H9 (cell line): ENCODE data around the gene KLF18. TPM values are rescaled to one million over a fixed set of nuclear protein-coding genes. Genes with fewer than 3 reads are reported as not detected.

Experiments used
- DNase-seq: peaks from one replicate; pipeline ENCODE4 v3.0.0-alpha.2; 2017
- H2AFZ ChIP-seq: one replicate; pipeline ENCODE4 v1.6.1; 2013; ENCODE audit warnings: mild to moderate bottlenecking, low read length, control low read depth, moderate library complexity
- H2AK5ac ChIP-seq: 2 replicates; pipeline ENCODE4 v1.6.1; 2013; ENCODE audit warnings: low read length, control low read depth, mixed read lengths; ENCODE audit not compliant: insufficient read length
- H2BK120ac ChIP-seq: one replicate; pipeline ENCODE4 v1.6.1; 2013; ENCODE audit warnings: low read depth, mild to moderate bottlenecking, low read length, control low read depth, inconsistent platforms; ENCODE audit not compliant: poor library complexity, severe bottlenecking
- H2BK12ac ChIP-seq: 2 replicates; pipeline ENCODE4 v1.6.1; 2013; ENCODE audit warnings: low read length, control low read depth, mixed read lengths, low read depth; ENCODE audit not compliant: insufficient read length
- H2BK15ac ChIP-seq: 2 replicates; pipeline ENCODE4 v1.6.1; 2013; ENCODE audit warnings: low read depth, low read length, control low read depth
- H2BK20ac ChIP-seq: one replicate; pipeline ENCODE4 v1.6.1; 2013; ENCODE audit warnings: low read depth, mild to moderate bottlenecking, low read length, control low read depth, inconsistent platforms; ENCODE audit not compliant: poor library complexity, severe bottlenecking
- H2BK5ac ChIP-seq: 2 replicates; pipeline ENCODE4 v1.6.1; 2013; ENCODE audit warnings: low read length, control low read depth, mixed read lengths; ENCODE audit not compliant: insufficient read length
- H3K14ac ChIP-seq: 2 replicates; pipeline ENCODE4 v1.6.1; 2013; ENCODE audit warnings: low read length, control low read depth; ENCODE audit not compliant: insufficient read depth
- H3K18ac ChIP-seq: 2 replicates; pipeline ENCODE4 v1.6.1; 2013; ENCODE audit warnings: low read depth, mild to moderate bottlenecking, mixed read lengths, low read length, control low read depth; ENCODE audit not compliant: insufficient read length
- H3K23ac ChIP-seq: 2 replicates; pipeline ENCODE4 v1.6.1; 2013; ENCODE audit warnings: low read length, control low read depth, mixed read lengths, low read depth; ENCODE audit not compliant: insufficient read length
- H3K23me2 ChIP-seq: 2 replicates; pipeline ENCODE4 v1.6.1; 2013; ENCODE audit warnings: low read depth, mild to moderate bottlenecking, mixed read lengths, low read length, control low read depth; ENCODE audit not compliant: insufficient read length, poor library complexity, severe bottlenecking
- H3K27ac ChIP-seq: 2 replicates; pipeline ENCODE4 v1.5.1; 2013; ENCODE audit warnings: low read length, control low read depth, mixed read lengths, low read depth; ENCODE audit not compliant: insufficient read length
- H3K27me3 ChIP-seq: 2 replicates; pipeline ENCODE4 v1.6.1; 2013; ENCODE audit warnings: low read length, control low read depth, inconsistent platforms; ENCODE audit not compliant: insufficient read depth
- H3K4ac ChIP-seq: 2 replicates; pipeline ENCODE4 v1.6.1; 2013; ENCODE audit warnings: low read depth, mild to moderate bottlenecking, control low read depth, inconsistent platforms, low read length, moderate library complexity
- H3K4me1 ChIP-seq: 2 replicates; pipeline ENCODE4 v1.6.1; 2013; ENCODE audit warnings: low read length, control low read depth, inconsistent platforms; ENCODE audit not compliant: insufficient read depth
- H3K4me2 ChIP-seq: 2 replicates; pipeline ENCODE4 v1.6.1; 2013; ENCODE audit warnings: low read length, control low read depth, mixed read lengths; ENCODE audit not compliant: insufficient read length, insufficient read depth
- H3K56ac ChIP-seq: 2 replicates; pipeline ENCODE4 v1.6.1; 2013; ENCODE audit warnings: low read depth, mild to moderate bottlenecking, mixed read lengths, low read length, control low read depth; ENCODE audit not compliant: insufficient read length
- H3K79me1 ChIP-seq: 2 replicates; pipeline ENCODE4 v1.6.1; 2013; ENCODE audit warnings: low read depth, mild to moderate bottlenecking, moderate library complexity, low read length, control low read depth, inconsistent platforms; ENCODE audit not compliant: insufficient read depth, poor library complexity, severe bottlenecking
- H3K79me2 ChIP-seq: 2 replicates; pipeline ENCODE4 v1.6.1; 2013; ENCODE audit warnings: low read length, control low read depth, inconsistent platforms; ENCODE audit not compliant: insufficient read depth
- H3K9ac ChIP-seq: 2 replicates; pipeline ENCODE4 v1.6.1; 2013; ENCODE audit warnings: low read length, control low read depth, mixed read lengths; ENCODE audit not compliant: insufficient read length; ENCODE audit errors: extremely low read depth
- H3K9me3 ChIP-seq: one replicate; pipeline ENCODE4 v1.6.1; 2013; ENCODE audit warnings: low read depth, low read length, inconsistent platforms; ENCODE audit not compliant: control insufficient read depth
- H3T11ph ChIP-seq: one replicate; pipeline ENCODE4 v1.6.1; 2013; ENCODE audit warnings: mild to moderate bottlenecking, low read length, control low read depth, inconsistent platforms
- H4K20me1 ChIP-seq: one replicate; pipeline ENCODE4 v1.6.1; 2013; ENCODE audit not compliant: control insufficient read depth, insufficient read length, insufficient read depth
- H4K5ac ChIP-seq: 2 replicates; pipeline ENCODE4 v1.6.1; 2013; ENCODE audit warnings: low read depth, mild to moderate bottlenecking, mixed read lengths, low read length, control low read depth; ENCODE audit not compliant: insufficient read length
- H4K8ac ChIP-seq: replicated peaks from 2 replicates; pipeline ENCODE4 v1.6.1; 2013; ENCODE audit warnings: low read length, control low read depth, mixed read lengths, low read depth; ENCODE audit not compliant: insufficient read length
- H4K91ac ChIP-seq: 2 replicates; pipeline ENCODE4 v1.6.1; 2013; ENCODE audit warnings: low read depth, mild to moderate bottlenecking, moderate library complexity, mixed read lengths, low read length, control low read depth; ENCODE audit not compliant: insufficient read length
- H3K27ac Mint-ChIP-seq, 3 experiments: 2 replicates in 2 of 3; 3 replicates in 1 of 3; pipeline ENCODE4 v1.8.0; 2020 to 2021; ENCODE audit warnings: mixed read lengths in 3 of 3, mild to moderate bottlenecking in 1 of 3, moderate library complexity in 1 of 3
- H3K27me3 Mint-ChIP-seq: 2 replicates; pipeline ENCODE4 v1.8.0; 2021; ENCODE audit warnings: low read depth, mild to moderate bottlenecking, moderate library complexity, mixed read lengths
- H3K36me3 Mint-ChIP-seq, 3 experiments: 2 replicates in 2 of 3; 3 replicates in 1 of 3; pipeline ENCODE4 v1.8.0; 2020 to 2021; ENCODE audit warnings: low read depth in 3 of 3, mixed read lengths in 3 of 3; ENCODE audit not compliant: insufficient read depth in 1 of 3
- H3K4me1 Mint-ChIP-seq, 2 experiments: 2 replicates each; pipeline ENCODE4 v1.8.0; 2020; ENCODE audit warnings: mixed read lengths in 2 of 2
- H3K4me3 Mint-ChIP-seq, 2 experiments: 2 replicates in 1 of 2; 3 replicates in 1 of 2; pipeline ENCODE4 v1.8.0; 2020 to 2021; ENCODE audit warnings: mild to moderate bottlenecking in 2 of 2, mixed read lengths in 2 of 2, moderate library complexity in 1 of 2
- H3K9me3 Mint-ChIP-seq, 2 experiments: 2 replicates in 1 of 2; 3 replicates in 1 of 2; pipeline ENCODE4 v1.8.0; 2020; ENCODE audit warnings: mild to moderate bottlenecking in 2 of 2, mixed read lengths in 2 of 2, moderate library complexity in 1 of 2
- CTCF ChIP-seq: fragments of 200-600 bp; sonication (generic); conservative IDR thresholded peaks from 3 replicates; pipeline ENCODE4 v1.8.0; 2021; ENCODE audit warnings: antibody characterized with exemption, mild to moderate bottlenecking
- WGBS: extraction: QIAGEN DNeasy Blood & Tissue Kit; methylation state at CpG from one replicate; pipeline ENCODE4 v1.1.7; 2013; ENCODE audit warnings: missing lambda C conversion rate, low lambda C conversion rate, mixed read lengths; ENCODE audit not compliant: insufficient read length; ENCODE audit errors: extremely low coverage; 5-methylcytosine and 5-hydroxymethylcytosine counted together
- total RNA-seq: library from RNA; stranded (reverse); gene quantifications from 2 replicates; pipeline ENCODE4 v1.2.1, GENCODE V29; 2021

Gene KLF18
- total RNA-seq, 1 experiment from 2014 or later, result 0.07 TPM

GRCh38 chr1:44110916-44111315 lies 30.5 kb downstream of the KLF18 start:
- TF ChIP-seq CTCF, result no peak
- peaks cover 23 to 25% of the 10 kb centered on the region in 2 experiments for H3K4me1 Mint-ChIP-seq
- Histone ChIP-seq H3K27ac (no peak overlapping the region), H3K79me2 (no peaks in the 10 kb centered on the region), H3K9ac (no peak overlapping the region), H3K23ac (no peak overlapping the region), H3K79me1 (no peaks in the 10 kb centered on the region), H2BK15ac (no peak overlapping the region), H4K91ac (no peak overlapping the region), H3T11ph (no peak overlapping the region), H3K18ac (no peak overlapping the region), H3K14ac (no peak overlapping the region), H3K56ac (no peak overlapping the region), H2AFZ (no peak overlapping the region), H4K20me1 (no peaks in the 10 kb centered on the region), H4K5ac (no peak overlapping the region), H2BK5ac (no peak overlapping the region), H2BK20ac (no peak overlapping the region), H3K23me2 (no peaks in the 10 kb centered on the region), H2BK12ac (no peak overlapping the region), H3K9me3 (no peaks in the 10 kb centered on the region), H3K4ac (no peak overlapping the region), H2AK5ac (no peak overlapping the region), H3K4me1 (no peaks in the 10 kb centered on the region), H4K8ac (no peak overlapping the region), H3K4me2 (no peak overlapping the region), H3K27me3 (no peaks in the 10 kb centered on the region), H2BK120ac (no peak overlapping the region)
- WGBS, result no CpG with 5 or more reads among the region's 5 CpGs
- peaks cover 2% of the 10 kb centered on the region; the same call in 1 of the 2 replicates for H3K27me3 Mint-ChIP-seq
- H3K9me3 Mint-ChIP-seq, result no peaks in the 10 kb centered on the region
- H3K27ac Mint-ChIP-seq, result no peak overlapping the region
- no peaks in the 10 kb centered on the region for H3K36me3 Mint-ChIP-seq
- no peak overlapping the region for H3K4me3 Mint-ChIP-seq
- DNase-seq, result no peak
